ENCODE data around the gene IRAK3. TPM values are rescaled to one million over a fixed set of nuclear protein-coding genes. Genes with fewer than 3 reads are reported as not detected.

The IRAK3 gene
- total RNA-seq, 4 donors from 2014 or later, result 3.8 to 8.8 (median 7.1) TPM

DNA sequence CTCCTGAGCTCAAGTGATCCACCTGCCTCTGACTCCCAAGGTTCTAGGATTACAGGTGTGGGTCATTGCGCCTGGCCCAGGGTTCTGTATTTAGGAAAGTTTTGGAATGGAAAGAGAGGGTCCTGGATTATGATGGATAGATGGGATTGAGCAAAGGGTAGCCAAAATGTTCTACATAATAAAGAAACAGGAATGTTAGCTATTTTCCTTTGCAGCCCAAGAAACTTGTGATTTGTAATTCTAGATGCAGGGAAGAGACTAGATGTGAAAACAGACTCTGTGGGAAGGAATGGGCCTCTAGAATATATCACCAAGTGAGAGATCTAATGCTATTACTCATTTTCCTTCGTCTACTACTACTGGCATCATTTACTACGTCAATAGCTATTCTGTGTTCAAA is 83.6 kb downstream of the IRAK3 start:
- no peaks in the 10 kb centered on the region for H3K9me3 ChIP-seq
- no peak overlapping the region for H3K27ac ChIP-seq
- TF ChIP-seq, protein P1, sequence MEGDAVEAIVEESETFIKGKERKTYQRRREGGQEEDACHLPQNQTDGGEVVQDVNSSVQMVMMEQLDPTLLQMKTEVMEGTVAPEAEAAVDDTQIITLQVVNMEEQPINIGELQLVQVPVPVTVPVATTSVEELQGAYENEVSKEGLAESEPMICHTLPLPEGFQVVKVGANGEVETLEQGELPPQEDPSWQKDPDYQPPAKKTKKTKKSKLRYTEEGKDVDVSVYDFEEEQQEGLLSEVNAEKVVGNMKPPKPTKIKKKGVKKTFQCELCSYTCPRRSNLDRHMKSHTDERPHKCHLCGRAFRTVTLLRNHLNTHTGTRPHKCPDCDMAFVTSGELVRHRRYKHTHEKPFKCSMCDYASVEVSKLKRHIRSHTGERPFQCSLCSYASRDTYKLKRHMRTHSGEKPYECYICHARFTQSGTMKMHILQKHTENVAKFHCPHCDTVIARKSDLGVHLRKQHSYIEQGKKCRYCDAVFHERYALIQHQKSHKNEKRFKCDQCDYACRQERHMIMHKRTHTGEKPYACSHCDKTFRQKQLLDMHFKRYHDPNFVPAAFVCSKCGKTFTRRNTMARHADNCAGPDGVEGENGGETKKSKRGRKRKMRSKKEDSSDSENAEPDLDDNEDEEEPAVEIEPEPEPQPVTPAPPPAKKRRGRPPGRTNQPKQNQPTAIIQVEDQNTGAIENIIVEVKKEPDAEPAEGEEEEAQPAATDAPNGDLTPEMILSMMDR (IDR thresholded peaks at IDR 0.05), result no peak
- no peak overlapping the region for H3K4me3 ChIP-seq
- no peaks in the 10 kb centered on the region for H3K27me3 ChIP-seq
- WGBS, result 62% methylated on average over 3 of the region's 3 CpGs
- H3K36me3 ChIP-seq, result no peaks in the 10 kb centered on the region
- DNase-seq (ENCODE audit: low spot score in 2 of 2), result no peak
- H3K4me1 ChIP-seq, result no peaks in the 10 kb centered on the region

DNA sequence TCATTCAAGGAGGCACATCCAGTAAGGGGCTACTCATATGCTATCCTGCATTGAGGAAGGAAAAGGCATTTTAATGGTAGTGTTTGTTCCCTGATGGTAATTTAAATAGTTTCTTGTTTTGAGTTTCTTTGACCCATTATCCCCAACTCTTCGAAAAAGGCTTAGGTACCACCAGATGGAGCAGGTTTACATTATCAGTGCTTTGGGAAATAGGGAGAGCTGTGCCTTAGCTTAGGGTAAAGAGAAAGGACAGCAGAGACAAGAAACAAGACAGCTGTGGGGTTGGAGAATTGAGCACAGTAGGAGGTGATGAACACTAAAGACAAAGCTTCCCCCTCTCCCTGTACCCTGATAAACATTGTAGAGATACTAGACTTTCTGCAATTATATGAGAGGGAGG is 84.1 kb downstream of the IRAK3 start:
- H3K27me3 ChIP-seq, result no peaks in the 10 kb centered on the region
- TF ChIP-seq EP300 (IDR thresholded peaks at IDR 0.05) (no peak), POLR2A (IDR thresholded peaks at IDR 0.05) (no peak), POLR2AphosphoS5 (IDR thresholded peaks at IDR 0.05) (no peak)
- TF ChIP-seq, protein P1 (IDR thresholded peaks at IDR 0.05), result no peak
- DNase-seq (ENCODE audit: low spot score in 2 of 2), result no peak
- no peaks in the 10 kb centered on the region for H3K9me3 ChIP-seq
- no peaks in the 10 kb centered on the region for H3K4me1 ChIP-seq
- no peak overlapping the region for H3K4me3 ChIP-seq
- H3K36me3 ChIP-seq, result no peaks in the 10 kb centered on the region
- WGBS, result 80% methylated on average over 1 of the region's 1 CpG
- no peak overlapping the region for H3K27ac ChIP-seq

DNA sequence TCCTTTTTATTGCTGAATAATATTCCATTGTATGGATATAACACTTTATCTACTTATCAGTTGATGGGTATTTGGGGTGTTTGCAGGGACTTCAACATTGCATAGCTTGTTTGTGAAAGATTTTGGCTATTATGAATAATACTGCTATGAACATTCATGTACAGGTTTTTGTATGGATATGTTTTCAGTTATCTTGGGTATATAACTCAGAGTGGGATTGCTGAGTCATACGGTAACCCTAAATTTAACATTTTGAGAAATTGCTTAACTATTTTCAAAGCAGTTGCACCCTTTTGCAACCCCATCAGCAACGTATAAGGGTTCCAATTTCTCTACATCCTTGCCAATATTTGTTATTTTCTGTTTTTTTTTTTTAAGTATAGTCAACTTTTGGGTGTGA is 86.0 kb downstream of the IRAK3 start:
- Histone ChIP-seq H3K4me3 (no peak overlapping the region), H3K27me3 (no peaks in the 10 kb centered on the region), H3K27ac (no peak overlapping the region), H3K9me3 (no peaks in the 10 kb centered on the region), H3K36me3 (no peaks in the 10 kb centered on the region), H3K4me1 (no peaks in the 10 kb centered on the region)
- no peak for DNase-seq (ENCODE audit: low spot score in 2 of 2)
- 60% methylated on average over 2 of the region's 2 CpGs for WGBS
- no peak for TF ChIP-seq POLR2AphosphoS5 (IDR thresholded peaks at IDR 0.05)
- TF ChIP-seq, protein P1 (IDR thresholded peaks at IDR 0.05), result no peak
- no peak for TF ChIP-seq POLR2A (IDR thresholded peaks at IDR 0.05)
- no peak for TF ChIP-seq EP300 (IDR thresholded peaks at IDR 0.05)

DNA sequence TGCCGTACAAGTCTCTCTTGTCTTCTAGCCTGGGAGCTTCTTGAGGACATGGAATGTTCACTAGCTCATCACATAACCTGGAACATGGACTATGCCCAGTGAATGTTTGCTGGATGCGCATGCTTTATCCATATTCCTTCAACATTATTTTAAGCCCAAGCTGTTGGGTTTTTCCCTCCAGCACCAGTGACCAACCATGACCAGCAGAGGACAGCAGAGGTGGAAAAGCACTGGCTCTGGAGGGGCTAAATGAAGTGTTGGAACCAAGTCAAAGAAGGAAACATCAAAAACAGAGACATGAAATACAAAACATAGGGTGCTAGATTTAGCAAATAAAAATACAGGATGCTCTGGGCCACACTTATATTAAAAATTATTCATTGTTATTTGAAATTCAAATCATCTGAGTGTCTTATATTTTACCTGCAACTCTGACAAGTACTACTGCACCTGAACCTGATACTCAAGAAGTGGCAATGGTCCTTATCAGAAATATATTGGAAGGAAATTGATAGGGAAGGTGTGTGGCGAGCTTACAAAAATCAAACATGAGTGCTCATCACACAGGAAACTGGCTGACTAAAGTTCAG is 90.2 kb downstream of the IRAK3 start:
- DNase-seq (ENCODE audit: low spot score in 2 of 2), result no peak
- H3K4me1 ChIP-seq, result no peaks in the 10 kb centered on the region
- H3K4me3 ChIP-seq, result no peak overlapping the region
- H3K27me3 ChIP-seq, result no peaks in the 10 kb centered on the region
- TF ChIP-seq, protein P1 (IDR thresholded peaks at IDR 0.05), result peak in 1 of 2 donors; percentile 33
- TF ChIP-seq POLR2AphosphoS5 (IDR thresholded peaks at IDR 0.05) (no peak), POLR2A (IDR thresholded peaks at IDR 0.05) (no peak)
- WGBS, result 54% methylated on average over 3 of the region's 3 CpGs
- no peak overlapping the region for H3K27ac ChIP-seq
- no peaks in the 10 kb centered on the region for H3K9me3 ChIP-seq
- no peaks in the 10 kb centered on the region for H3K36me3 ChIP-seq

DNA sequence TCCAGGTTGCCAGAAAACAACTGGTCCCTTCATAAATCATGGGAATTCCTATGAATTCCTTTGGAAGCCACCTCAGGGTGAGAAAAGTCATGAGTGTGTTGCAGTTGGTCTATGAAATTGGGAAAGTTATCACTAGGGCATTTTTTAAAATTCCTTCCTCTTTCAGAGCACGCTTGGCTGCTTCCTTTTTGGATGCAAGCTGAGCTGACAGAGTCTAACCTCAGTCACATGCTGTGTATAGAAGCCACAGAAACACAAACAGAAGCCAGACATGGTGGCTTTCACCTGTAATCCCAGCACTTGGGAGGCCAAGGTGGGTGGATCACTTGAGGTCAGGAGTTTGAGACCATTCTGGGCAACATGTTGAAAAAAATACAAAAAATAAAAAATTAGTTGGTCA is 91.5 kb downstream of the IRAK3 start:
- 63% methylated on average over 1 of the region's 1 CpG for WGBS

More for the DNA sequence above, 91.5 kb downstream of the IRAK3 start:
- H3K27ac ChIP-seq, result no peak overlapping the region
- H3K27me3 ChIP-seq, result no peaks in the 10 kb centered on the region
- TF ChIP-seq POLR2AphosphoS5 (IDR thresholded peaks at IDR 0.05) (no peak), EP300 (IDR thresholded peaks at IDR 0.05) (no peak), POLR2A (IDR thresholded peaks at IDR 0.05) (no peak)
- TF ChIP-seq, protein P1 (IDR thresholded peaks at IDR 0.05), result no peak
- no peaks in the 10 kb centered on the region for H3K36me3 ChIP-seq
- no peaks in the 10 kb centered on the region for H3K9me3 ChIP-seq
- H3K4me1 ChIP-seq, result no peaks in the 10 kb centered on the region
- no peak overlapping the region for H3K4me3 ChIP-seq
- DNase-seq (ENCODE audit: low spot score in 2 of 2), result no peak
